Heart left ventricle (tissue), 16 donors: Measurements from ENCODE around the gene USP40. TPM values are rescaled to one million over a fixed set of nuclear protein-coding genes. Genes with fewer than 3 reads are reported as not detected.

ENCODE experiments used
- ATAC-seq, 4 donors: fragments of 200-7000 bp; cut with Tn5 transposase; one replicate each; pipeline ENCODE4 v1.9.1; 2020 to 2022; ENCODE audit warnings: moderate library complexity in 4 of 4, mild to moderate bottlenecking in 3 of 4, moderate number of reproducible peaks in 1 of 4
- DNase-seq, 5 donors: peaks; one replicate each; pipeline ENCODE4 v3.0.0-alpha.2; 2020
- H3K27ac ChIP-seq, 12 donors: fragments of 200-600 bp; sonication (generic) in 4 of 12; one replicate each; pipeline versions ENCODE4 v1.5.0 to v1.8.0; 2016 to 2022; ENCODE audit warnings: mild to moderate bottlenecking in 2 of 12
- H3K27me3 ChIP-seq, 9 donors: fragments of 200-600 bp; sonication (generic) in 2 of 9; one replicate each; pipeline versions ENCODE4 v1.5.1 to v1.8.0; 2016 to 2022; ENCODE audit warnings: mild to moderate bottlenecking in 3 of 9
- H3K36me3 ChIP-seq, 9 donors: fragments of 200-600 bp; sonication (generic) in 2 of 9; one replicate each; pipeline versions ENCODE4 v1.5.0 to v1.8.0; 2018 to 2022; ENCODE audit warnings: mild to moderate bottlenecking in 2 of 9
- H3K4me1 ChIP-seq, 12 donors: fragments of 200-600 bp; sonication (generic) in 4 of 12; one replicate each; pipeline versions ENCODE4 v1.5.0 to v1.8.0; 2016 to 2022; ENCODE audit warnings: mild to moderate bottlenecking in 3 of 12
- H3K4me3 ChIP-seq, 12 donors: fragments of 200-600 bp; sonication (generic) in 4 of 12; one replicate each; pipeline versions ENCODE4 v1.5.0 to v1.8.0; 2017 to 2022; ENCODE audit warnings: mild to moderate bottlenecking in 9 of 12, moderate library complexity in 4 of 12
- H3K9me3 ChIP-seq, 12 donors: fragments of 200-600 bp; sonication (generic) in 4 of 12; one replicate each; pipeline versions ENCODE4 v1.5.0 to v1.8.0; 2016 to 2022; ENCODE audit warnings: mild to moderate bottlenecking in 1 of 12
- POLR2A ChIP-seq, 2 donors: fragments of 450-650 bp; IDR thresholded peaks; one replicate each; pipeline ENCODE4 v1.6.1; 2017; ENCODE audit warnings: antibody characterized with exemption in 2 of 2, mild to moderate bottlenecking in 2 of 2, moderate library complexity in 2 of 2
- WGBS, 4 donors: extraction: QIAGEN DNeasy Blood & Tissue Kit in 2 of 4; methylation state at CpG; one replicate each; pipeline versions ENCODE4 v1.1.5 to v1.1.7; 2013 to 2018; 5-methylcytosine and 5-hydroxymethylcytosine counted together
- intact Hi-C, 10 donors: fragments of 100-400 bp; cut with DNase I; formaldehyde crosslinking; loops; one replicate each; pipeline versions ENCODE4 v1.11.1 to v1.14.2; 2022
- polyA plus RNA-seq, 2 donors: library from polyadenylated mRNA; stranded (reverse); fragments of 200-250 nt; gene quantifications; one replicate each; pipeline ENCODE4 v1.2.3, GENCODE V29; 2013
- total RNA-seq, 9 donors: library from RNA; depleted of rRNA in 2 of 9; stranded (reverse); fragments of >200 nt in 2 of 9; fragmentation: NEBNext Ultra II Directional in 3 of 9; extraction: Animal tissue kit (Norgen Biotek cat#: 25700) in 3 of 9; gene quantifications; one replicate each; pipeline versions ENCODE4 v1.1.0 to v1.2.4, GENCODE V29; 2016 to 2023
- TF ChIP-seq, protein P1 (sequence below), 12 donors: fragments of 200-600 bp; sonication (generic) in 4 of 12; IDR thresholded peaks; one replicate each; pipeline versions ENCODE4 v1.5.0 to v1.8.0; 2018 to 2022; ENCODE audit warnings: antibody characterized with exemption in 12 of 12, mild to moderate bottlenecking in 5 of 12
- donor health status: ischemic (EF 13 %, LVEDD 7.1; RV severe dilation, severe dysfunction).
- donor health status: healthy with polysubstance abuse.
- donor health status: DM: no; HTN: yes; CAD: no.
- donor health status: DM: no; HTN: no; CAD: no.
- donor health status: ischemic (EF 25% LVEDD 6.9; RV normal size, moderate dysfunction).
- donor health status: ischemic (EF 25% LVEDD 5.7; RV mildly dilated, moderate dysfunction).
- donor health status: healthy.
- donor health status: DM: yes; HTN: yes; CAD: no.
- donor health status: ischemic (EF 35%, LVEDD 5.7; RV mildly dilated, moderate dysfunction).
- donor health status: nonischemic (EF 11% LVEDD 7.7; RV severe dilation, severe dysfunction).
- donor health status: DM: yes; HTN: yes; CAD: no.
- donor health status: PGD.
- donor health status: ischemic (EF 29% LVEDD 5.4; RV normal size, mild dysfunction).
- donor health status: nonischemic (EF 23%, LVEDD 6.1; RV moderate dilation, normal function).

USP40 gene
- total and polyA plus RNA-seq, 11 donors, result 11.1 to 21.8 (median 18.2) TPM

DNA sequence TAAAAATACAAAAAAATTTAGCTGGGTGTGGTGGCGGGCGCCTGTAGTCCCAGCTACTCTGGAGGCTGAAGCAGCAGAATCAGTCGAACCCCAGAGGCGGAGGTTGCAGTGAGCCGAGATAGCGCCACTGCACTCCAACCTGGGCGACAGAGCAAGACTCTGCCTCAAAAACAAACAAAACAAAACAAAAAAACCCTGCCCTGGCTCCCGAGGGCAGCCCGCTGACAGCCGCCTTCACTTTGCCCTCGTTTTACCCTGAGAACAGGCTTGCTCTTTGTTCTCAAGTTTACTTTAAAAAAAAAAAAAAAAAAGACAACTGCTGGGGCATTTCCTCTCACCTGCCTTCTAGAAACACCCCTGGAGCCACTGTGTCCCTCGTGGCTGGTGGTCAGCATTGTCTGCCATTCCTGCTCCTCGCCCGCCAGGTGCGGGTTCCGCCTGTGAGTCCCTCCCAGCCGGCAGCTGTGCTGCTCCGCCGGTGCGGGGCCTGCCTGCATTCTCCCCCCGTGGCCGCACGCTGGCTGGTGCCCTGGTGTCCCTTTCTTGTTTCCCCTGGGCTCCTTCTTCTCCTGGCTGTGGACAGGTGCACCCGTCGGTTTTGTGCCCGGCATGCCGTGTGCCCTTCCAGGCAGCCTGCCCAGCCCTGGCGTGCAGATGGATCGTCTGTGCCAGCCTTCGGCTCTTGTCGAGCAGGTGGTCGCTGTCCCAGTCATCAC is 105.7 kb downstream of the USP40 start:
- Histone ChIP-seq H3K9me3 (no peaks in the 10 kb centered on the region), H3K36me3 (peaks cover 4 to 98% (median 94%) of the 10 kb centered on the region in 9 donors), H3K27ac (no peak overlapping the region), H3K27me3 (no peaks in the 10 kb centered on the region), H3K4me1 (peaks cover 0 to 8% (median 0%) of the 10 kb centered on the region in 12 donors), H3K4me3 (no peak overlapping the region)
- WGBS, 4 donors, result 72 to 76% (median 75%) methylated on average over 32 of the region's 32 CpGs
- ATAC-seq (peak; percentile 57 to 75 (median 62)), DNase-seq (peak in 3 of 5 donors; percentile 29 to 55 (median 50))
- intact Hi-C loops, result no loop called here
- TF ChIP-seq, protein P1, sequence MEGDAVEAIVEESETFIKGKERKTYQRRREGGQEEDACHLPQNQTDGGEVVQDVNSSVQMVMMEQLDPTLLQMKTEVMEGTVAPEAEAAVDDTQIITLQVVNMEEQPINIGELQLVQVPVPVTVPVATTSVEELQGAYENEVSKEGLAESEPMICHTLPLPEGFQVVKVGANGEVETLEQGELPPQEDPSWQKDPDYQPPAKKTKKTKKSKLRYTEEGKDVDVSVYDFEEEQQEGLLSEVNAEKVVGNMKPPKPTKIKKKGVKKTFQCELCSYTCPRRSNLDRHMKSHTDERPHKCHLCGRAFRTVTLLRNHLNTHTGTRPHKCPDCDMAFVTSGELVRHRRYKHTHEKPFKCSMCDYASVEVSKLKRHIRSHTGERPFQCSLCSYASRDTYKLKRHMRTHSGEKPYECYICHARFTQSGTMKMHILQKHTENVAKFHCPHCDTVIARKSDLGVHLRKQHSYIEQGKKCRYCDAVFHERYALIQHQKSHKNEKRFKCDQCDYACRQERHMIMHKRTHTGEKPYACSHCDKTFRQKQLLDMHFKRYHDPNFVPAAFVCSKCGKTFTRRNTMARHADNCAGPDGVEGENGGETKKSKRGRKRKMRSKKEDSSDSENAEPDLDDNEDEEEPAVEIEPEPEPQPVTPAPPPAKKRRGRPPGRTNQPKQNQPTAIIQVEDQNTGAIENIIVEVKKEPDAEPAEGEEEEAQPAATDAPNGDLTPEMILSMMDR (IDR thresholded peaks at IDR 0.05), result no peak
- no peak for TF ChIP-seq POLR2A (IDR thresholded peaks at IDR 0.05)

- Histone ChIP-seq H3K9me3 (no peaks in the 10 kb centered on the region), H3K36me3 (peaks cover 4 to 98% (median 95%) of the 10 kb centered on the region in 9 donors), H3K27ac (no peak overlapping the region), H3K4me1 (peaks cover 0 to 8% (median 0%) of the 10 kb centered on the region in 12 donors), H3K4me3 (no peak overlapping the region), H3K27me3 (no peaks in the 10 kb centered on the region)
- WGBS, 4 donors, result 91 to 97% (median 93%) methylated on average over 10 of the region's 10 CpGs
- intact Hi-C loops, result no loop called here
- ATAC-seq (no peak), DNase-seq (peak in 1 of 5 donors; percentile 9)
- TF ChIP-seq POLR2A (IDR thresholded peaks at IDR 0.05), result no peak
- TF ChIP-seq, protein P1 (IDR thresholded peaks at IDR 0.05), result no peak
Measured at GRCh38 chr2:233459426-233459825, 107.2 kb downstream of the USP40 start.

GRCh38 chr2:233458826-233459225 is 107.8 kb downstream of the USP40 start:
- Histone ChIP-seq H3K4me3 (no peak overlapping the region), H3K9me3 (no peaks in the 10 kb centered on the region), H3K36me3 (peaks cover 0 to 98% (median 95%) of the 10 kb centered on the region in 9 donors), H3K27me3 (no peaks in the 10 kb centered on the region), H3K27ac (no peak overlapping the region), H3K4me1 (peaks cover 0 to 8% (median 0%) of the 10 kb centered on the region in 12 donors)
- WGBS, 4 donors, result 91 to 95% (median 94%) methylated on average over 2 to 8 of the region's 8 CpGs
- DNase-seq (peak in 1 of 5 donors; percentile 13), ATAC-seq (no peak)
- intact Hi-C loops, result no loop called here
- no peak for TF ChIP-seq POLR2A (IDR thresholded peaks at IDR 0.05)
- TF ChIP-seq, protein P1 (IDR thresholded peaks at IDR 0.05), result no peak

- Histone ChIP-seq H3K9me3 (no peaks in the 10 kb centered on the region), H3K36me3 (peaks cover 0 to 100% (median 97%) of the 10 kb centered on the region in 9 donors), H3K4me1 (peaks cover 0 to 8% (median 0%) of the 10 kb centered on the region in 12 donors), H3K4me3 (no peak overlapping the region), H3K27ac (no peak overlapping the region), H3K27me3 (no peaks in the 10 kb centered on the region)
- 93 to 95% (median 94%) methylated on average over 20 of the region's 20 CpGs for WGBS, 4 donors
- DNase-seq, result peak in 3 of 5 donors; percentile 13 to 37 (median 16)
- no peak for ATAC-seq
- intact Hi-C loops, result no loop called here
- no peak for TF ChIP-seq POLR2A (IDR thresholded peaks at IDR 0.05)
- TF ChIP-seq, protein P1 (IDR thresholded peaks at IDR 0.05), result no peak
Measured at GRCh38 chr2:233458031-233458610, 108.5 kb downstream of the USP40 start.
